Left ventricle myocardium superior (tissue), 1 donor: Measurements from ENCODE around the gene CT55. TPM values are rescaled to one million over a fixed set of nuclear protein-coding genes. Genes with fewer than 3 reads are reported as not detected.
"Not testable (repeated sequence)": the region's sequence is repeated elsewhere in the genome, so short reads cannot be mapped to it uniquely, and the experiment has no call there.

Source experiments
- ATAC-seq: fragments of 200-7000 bp; cut with Tn5 transposase; one replicate; pipeline ENCODE4 v1.9.1; 2020; ENCODE audit warnings: mild to moderate bottlenecking, moderate library complexity
- DNase-seq: peaks from one replicate; pipeline ENCODE4 v3.0.0-alpha.2; 2020
- intact Hi-C: fragments of 100-400 bp; cut with micrococcal nuclease; formaldehyde crosslinking; loops from one replicate; pipeline ENCODE4 v1.11.0; 2022
- long read RNA-seq: library from polyadenylated mRNA; unstranded; transcript quantifications from one replicate; pipeline ENCODE4 v2.0.0, GENCODE V29; 2021
- total RNA-seq: library from RNA; stranded (reverse); fragmentation: NEBNext Ultra II Directional; extraction: Animal tissue kit (Norgen Biotek cat#: 25700); gene quantifications from one replicate; pipeline ENCODE4 v1.2.1, GENCODE V29; 2021
- donor health status: DM: no; HTN: yes; CAD: no; lungs with severe emphysema.

Gene CT55
- not detected for total RNA-seq
- long read RNA-seq, result 0 reads

- ATAC-seq (no peak), DNase-seq (no peak)
- intact Hi-C loops, result no loop called here
Observed at GRCh38 chrX:135170877-135171519, at the start of gene CT55. TSS of gene CT55 (minus strand) at chrX:135171398. CDS start at chrX:135171171, 227 bp downstream.

GRCh38 chrX:135213200-135213844 lies 42.1 kb upstream of the CT55 start:
- DNase-seq (no peak), ATAC-seq (no peak)
- intact Hi-C loops, result no loop called here

GRCh38 chrX:135206427-135206826 lies 35.2 kb upstream of the CT55 start:
- peak; percentile 51 for DNase-seq
- ATAC-seq, intact Hi-C loops: not testable (repeated sequence)

- intact Hi-C loops, result no loop called here
- DNase-seq, result no peak
Observed at GRCh38 chrX:135200297-135200696, 29.1 kb upstream of the CT55 start.

GRCh38 chrX:135194684-135195083 lies 23.5 kb upstream of the CT55 start:
- intact Hi-C loops, result no loop called here
- DNase-seq (no peak), ATAC-seq (no peak)

More at GRCh38 chrX:135200297-135200696, 29.1 kb upstream of the CT55 start:
- no peak for ATAC-seq

GRCh38 chrX:135193740-135194139 lies 22.5 kb upstream of the CT55 start:
- DNase-seq, result peak; percentile 20
- no peak for ATAC-seq
- intact Hi-C loops, result no loop called here

GRCh38 chrX:135191838-135192237 lies 20.6 kb upstream of the CT55 start:
- intact Hi-C loops, result no loop called here
- DNase-seq (no peak), ATAC-seq (no peak)

- intact Hi-C loops, result no loop called here
- ATAC-seq (no peak), DNase-seq (no peak)
Observed at GRCh38 chrX:135185795-135186443, 14.7 kb upstream of the CT55 start.

GRCh38 chrX:135178636-135179035 lies 7.4 kb upstream of the CT55 start:
- no peak for ATAC-seq
- intact Hi-C loops, result no loop called here
- DNase-seq, result no peak

- intact Hi-C loops, result no loop called here
- ATAC-seq (no peak), DNase-seq (no peak)
Observed at GRCh38 chrX:135170468-135170867, 730 bp downstream of the CT55 start.

- DNase-seq, ATAC-seq, intact Hi-C loops: not testable (repeated sequence)
Observed at GRCh38 chrX:135169534-135169933, 1.7 kb downstream of the CT55 start.

- intact Hi-C loops, result no loop called here
- DNase-seq (no peak), ATAC-seq (no peak)
Observed at GRCh38 chrX:135168486-135168885, 2.7 kb downstream of the CT55 start.

GRCh38 chrX:135154688-135155087 lies 16.5 kb downstream of the CT55 start:
- DNase-seq, ATAC-seq, intact Hi-C loops: not testable (repeated sequence)

- DNase-seq, ATAC-seq, intact Hi-C loops: not testable (repeated sequence)
Observed at GRCh38 chrX:135126145-135126544, 45.1 kb downstream of the CT55 start.

- DNase-seq, intact Hi-C loops, ATAC-seq: not testable (repeated sequence)
Observed at GRCh38 chrX:135120056-135120576, 51.1 kb downstream of the CT55 start, which contains the start of gene ETDB. TSS of gene ETDB (minus strand) at chrX:135120526. CDS start at chrX:135119261, 1,265 bp downstream.

GRCh38 chrX:135116064-135116463 lies 55.1 kb downstream of the CT55 start:
- ATAC-seq, intact Hi-C loops, DNase-seq: not testable (repeated sequence)

- DNase-seq (no peak), ATAC-seq (no peak)
- intact Hi-C loops, result no loop called here
Observed at GRCh38 chrX:135114392-135114791, 56.8 kb downstream of the CT55 start.

GRCh38 chrX:135112743-135113142 lies 58.5 kb downstream of the CT55 start:
- intact Hi-C loops, result no loop called here
- no peak for ATAC-seq
- DNase-seq, result no peak

- intact Hi-C loops, result no loop called here
- DNase-seq (no peak), ATAC-seq (no peak)
Observed at GRCh38 chrX:135112096-135112729, 59.0 kb downstream of the CT55 start.
